Measurements from ENCODE around the gene C2orf76. TPM values are rescaled to one million over a fixed set of nuclear protein-coding genes. Genes with fewer than 3 reads are reported as not detected.
"Not testable (repeated sequence)": the region's sequence is repeated elsewhere in the genome, so short reads cannot be mapped to it uniquely, and the experiment has no call there.

C2orf76 gene
- total and polyA plus RNA-seq, 2 experiments from 2014 or later: 3.0 to 26.2 TPM

- Histone ChIP-seq H3K4me2 (ENCODE audit: unreplicated experiment) (no peak overlapping the region), H3K9me2 (ENCODE audit: insufficient read depth) (no peaks in the 10 kb centered on the region), H3K27ac (no peak overlapping the region), H3K9me3 (ENCODE audit: low read depth) (no peaks in the 10 kb centered on the region), H3K9ac (no peak overlapping the region), H3K27me3 (replicated peaks; ENCODE audit: insufficient read depth) (no peaks in the 10 kb centered on the region), H4K20me1 (ENCODE audit: insufficient read depth) (no peaks in the 10 kb centered on the region), H3K79me2 (ENCODE audit: insufficient read depth) (no peaks in the 10 kb centered on the region), H3F3A (ENCODE audit: insufficient read depth) (no peaks in the 10 kb centered on the region), H2AFZ (no peak overlapping the region), H3K4me3 (no peak overlapping the region), H3K4me1 (ENCODE audit: insufficient read depth) (no peaks in the 10 kb centered on the region), H3K36me3 (ENCODE audit: low read depth) (peaks cover 9% of the 10 kb centered on the region; the same call in 1 of the 2 replicates)
- TF ChIP-seq EZH2phosphoT487 (IDR thresholded peaks at IDR 0.05; ENCODE audit: insufficient read depth, low read depth): no peak
- TF ChIP-seq EZH2 (IDR thresholded peaks at IDR 0.05; ENCODE audit: insufficient read depth, poor library complexity, severe bottlenecking): no peak
- in situ Hi-C loops (cut with MboI): no loop called here
- DNase-seq: no peak
- 95% methylated on average over 5 of the region's 5 CpGs for WGBS, 2 experiments (ENCODE audit: low coverage in 1 of 2, low lambda C conversion rate in 2 of 2, missing lambda C conversion rate in 2 of 2)
These were observed 10.2 kb upstream of the C2orf76 start for GRCh38 chr2:119376810-119377209.

- H3K9ac ChIP-seq; H3K36me3 ChIP-seq (ENCODE audit: low read depth); DNase-seq; H2AFZ ChIP-seq; H3K4me2 ChIP-seq (ENCODE audit: unreplicated experiment); H3K79me2 ChIP-seq (ENCODE audit: insufficient read depth); H3K4me1 ChIP-seq (ENCODE audit: insufficient read depth); H3K9me3 ChIP-seq (ENCODE audit: low read depth); in situ Hi-C loops (cut with MboI); H3F3A ChIP-seq (ENCODE audit: insufficient read depth); H3K4me3 ChIP-seq; H3K27ac ChIP-seq; H3K27me3 ChIP-seq (replicated peaks; ENCODE audit: insufficient read depth); H4K20me1 ChIP-seq (ENCODE audit: insufficient read depth); H3K9me2 ChIP-seq (ENCODE audit: insufficient read depth): not testable (repeated sequence)
- WGBS, 2 experiments (ENCODE audit: low coverage in 1 of 2, low lambda C conversion rate in 2 of 2, missing lambda C conversion rate in 2 of 2): 80 to 88% methylated on average over 6 of the region's 6 CpGs
These were observed 9.8 kb upstream of the C2orf76 start for GRCh38 chr2:119376406-119376805.

GRCh38 chr2:119373907-119374745, 7.5 kb upstream of the C2orf76 start:
- H3K4me2 ChIP-seq (ENCODE audit: unreplicated experiment); H3K9me2 ChIP-seq (ENCODE audit: insufficient read depth); in situ Hi-C loops (cut with MboI); H3K27me3 ChIP-seq (replicated peaks; ENCODE audit: insufficient read depth); H3K4me1 ChIP-seq (ENCODE audit: insufficient read depth); H3K9me3 ChIP-seq (ENCODE audit: low read depth); DNase-seq; H2AFZ ChIP-seq; H3K36me3 ChIP-seq (ENCODE audit: low read depth); H3K27ac ChIP-seq; H4K20me1 ChIP-seq (ENCODE audit: insufficient read depth); H3K79me2 ChIP-seq (ENCODE audit: insufficient read depth); H3K4me3 ChIP-seq; H3F3A ChIP-seq (ENCODE audit: insufficient read depth); H3K9ac ChIP-seq: not testable (repeated sequence)
- 96 to 97% methylated on average over 5 of the region's 5 CpGs for WGBS, 2 experiments (ENCODE audit: low coverage in 1 of 2, low lambda C conversion rate in 2 of 2, missing lambda C conversion rate in 2 of 2)

- H3F3A ChIP-seq (ENCODE audit: insufficient read depth): no peaks in the 10 kb centered on the region
- H2AFZ ChIP-seq: no peak overlapping the region
These were observed 6.3 kb upstream of the C2orf76 start for GRCh38 chr2:119372778-119373568.

More at GRCh38 chr2:119372778-119373568, 6.3 kb upstream of the C2orf76 start:
- H3K79me2 ChIP-seq (ENCODE audit: insufficient read depth): peaks cover 3% of the 10 kb centered on the region
- no peak overlapping the region for H3K27ac ChIP-seq
- no peaks in the 10 kb centered on the region for H3K9me2 ChIP-seq (ENCODE audit: insufficient read depth)
- in situ Hi-C loops (cut with MboI): no loop called here
- no peak overlapping the region for H3K4me3 ChIP-seq
- no peaks in the 10 kb centered on the region for H3K27me3 ChIP-seq (replicated peaks; ENCODE audit: insufficient read depth)
- peaks cover 9% of the 10 kb centered on the region; the same call in 1 of the 2 replicates for H3K36me3 ChIP-seq (ENCODE audit: low read depth)
- DNase-seq: no peak
- no peaks in the 10 kb centered on the region for H3K4me1 ChIP-seq (ENCODE audit: insufficient read depth)
- no peak overlapping the region for H3K9ac ChIP-seq
- H3K9me3 ChIP-seq (ENCODE audit: low read depth): no peaks in the 10 kb centered on the region
- TF ChIP-seq EZH2phosphoT487 (IDR thresholded peaks at IDR 0.05; ENCODE audit: insufficient read depth, low read depth) (no peak), EZH2 (IDR thresholded peaks at IDR 0.05; ENCODE audit: insufficient read depth, poor library complexity, severe bottlenecking) (no peak)
- WGBS, 2 experiments (ENCODE audit: low coverage in 1 of 2, low lambda C conversion rate in 2 of 2, missing lambda C conversion rate in 2 of 2): 79 to 92% methylated on average over 7 of the region's 7 CpGs
- no peak overlapping the region for H3K4me2 ChIP-seq (ENCODE audit: unreplicated experiment)
- no peaks in the 10 kb centered on the region for H4K20me1 ChIP-seq (ENCODE audit: insufficient read depth)
